ENCODE data around the gene FAM222A. TPM values are rescaled to one million over a fixed set of nuclear protein-coding genes. Genes with fewer than 3 reads are reported as not detected.

FAM222A gene
- total RNA-seq, 1 donor = 0.54 TPM

- H3K4me3 ChIP-seq (ENCODE audit: low read depth, low read length) = no peak overlapping the region
- TF ChIP-seq CTCF (IDR thresholded peaks at IDR 0.05; ENCODE audit: insufficient read depth, low read length) = no peak
- DNase-seq (ENCODE audit: low read depth) = no peak
These were observed 82.4 kb downstream of the FAM222A start for GRCh38 chr12:109796057-109796456.

GRCh38 chr12:109797905-109798669 lies 84.5 kb downstream of the FAM222A start:
- H3K4me3 ChIP-seq (ENCODE audit: low read depth, low read length) = no peak overlapping the region
- no peak for DNase-seq (ENCODE audit: low read depth)
- peak; percentile 10 for TF ChIP-seq CTCF (IDR thresholded peaks at IDR 0.05; ENCODE audit: insufficient read depth, low read length)

- DNase-seq (ENCODE audit: low read depth) = no peak
- no peak overlapping the region for H3K4me3 ChIP-seq (ENCODE audit: low read depth, low read length)
- TF ChIP-seq CTCF (IDR thresholded peaks at IDR 0.05; ENCODE audit: insufficient read depth, low read length) = no peak
These were observed 85.1 kb downstream of the FAM222A start for GRCh38 chr12:109798691-109799090.

GRCh38 chr12:109800536-109800935 lies 86.9 kb downstream of the FAM222A start:
- H3K4me3 ChIP-seq (ENCODE audit: low read depth, low read length) = no peak overlapping the region
- no peak for TF ChIP-seq CTCF (IDR thresholded peaks at IDR 0.05; ENCODE audit: insufficient read depth, low read length)
- DNase-seq (ENCODE audit: low read depth) = no peak

- no peak overlapping the region for H3K4me3 ChIP-seq (ENCODE audit: low read depth, low read length)
- no peak for TF ChIP-seq CTCF (IDR thresholded peaks at IDR 0.05; ENCODE audit: insufficient read depth, low read length)
- no peak for DNase-seq (ENCODE audit: low read depth)
These were observed 89.2 kb downstream of the FAM222A start for GRCh38 chr12:109802828-109803227.

- no peak overlapping the region for H3K4me3 ChIP-seq (ENCODE audit: low read depth, low read length)
- no peak for TF ChIP-seq CTCF (IDR thresholded peaks at IDR 0.05; ENCODE audit: insufficient read depth, low read length)
- DNase-seq (ENCODE audit: low read depth) = no peak
These were observed 90.1 kb downstream of the FAM222A start for GRCh38 chr12:109803678-109804077.

All from fibroblast of the aortic adventitia (primary cell).